Measurements from ENCODE around the gene NOSIP. TPM values are rescaled to one million over a fixed set of nuclear protein-coding genes. Genes with fewer than 3 reads are reported as not detected.

The NOSIP gene
- polyA plus RNA-seq, 1 experiment, result 43.9 TPM

- no peak for DNase-seq (ENCODE audit: low read depth, low spot score)
- CTCF ChIA-PET, result no interaction called here
- POLR2A ChIA-PET, result no interaction called here
- Histone ChIP-seq H3K27me3 (ENCODE audit: control insufficient read depth, insufficient read depth, low read length) (no peaks in the 10 kb centered on the region), H3K4me3 (ENCODE audit: low read depth, low read length) (no peak overlapping the region), H3K27ac (ENCODE audit: low read depth, low read length) (no peak overlapping the region), H3K9me3 (ENCODE audit: control insufficient read depth, insufficient read depth, low read length) (peaks cover 4% of the 10 kb centered on the region; the same call in 1 of the 2 replicates)
- no peak for TF ChIP-seq CTCF (IDR thresholded peaks at IDR 0.05; ENCODE audit: low read depth, low read length)
These were observed 55.4 kb downstream of the NOSIP start for GRCh38 chr19:49524812-49525455.

GRCh38 chr19:49520705-49521319, 59.5 kb downstream of the NOSIP start:
- no peak for TF ChIP-seq CTCF (IDR thresholded peaks at IDR 0.05; ENCODE audit: low read depth, low read length)
- no peak overlapping the region for H3K27ac ChIP-seq (ENCODE audit: low read depth, low read length)
- POLR2A ChIA-PET, result interaction anchor here (0.9 kb wide), 1 partner anchor 26 kb away, joined by 3 read pairs; no protein-coding TSS in a partner anchor
- peaks cover 4% of the 10 kb centered on the region; the same call in 1 of the 2 replicates for H3K9me3 ChIP-seq (ENCODE audit: control insufficient read depth, insufficient read depth, low read length)
- H3K4me3 ChIP-seq (ENCODE audit: low read depth, low read length), result no peak overlapping the region
- DNase-seq (ENCODE audit: low read depth, low spot score), result no peak
- CTCF ChIA-PET, result interaction anchor here (1.4 to 1.8 kb wide), 2 partner anchors 26 to 50 kb away, joined by 3 to 5 read pairs; no protein-coding TSS in a partner anchor
- no peaks in the 10 kb centered on the region for H3K27me3 ChIP-seq (ENCODE audit: control insufficient read depth, insufficient read depth, low read length)

- Histone ChIP-seq H3K27me3 (ENCODE audit: control insufficient read depth, insufficient read depth, low read length) (no peaks in the 10 kb centered on the region), H3K27ac (ENCODE audit: low read depth, low read length) (no peak overlapping the region), H3K4me3 (ENCODE audit: low read depth, low read length) (no peak overlapping the region), H3K9me3 (ENCODE audit: control insufficient read depth, insufficient read depth, low read length) (no peaks in the 10 kb centered on the region)
- ChIA-PET CTCF (interaction anchor here (1.0 kb wide), 1 partner anchor 29 kb away, joined by 3 read pairs; no protein-coding TSS in a partner anchor), POLR2A (interaction anchor here (1.7 kb wide), 1 partner anchor 10 kb away, joined by 4 read pairs; the partner anchor contains the start of gene RCN3)
- DNase-seq (ENCODE audit: low read depth, low spot score), result no peak
- TF ChIP-seq CTCF (IDR thresholded peaks at IDR 0.05; ENCODE audit: low read depth, low read length), result no peak
These were observed 62.3 kb downstream of the NOSIP start for GRCh38 chr19:49518033-49518432.

GRCh38 chr19:49515767-49516166, 64.6 kb downstream of the NOSIP start:
- Histone ChIP-seq H3K27ac (ENCODE audit: low read depth, low read length) (no peak overlapping the region), H3K27me3 (ENCODE audit: control insufficient read depth, insufficient read depth, low read length) (no peaks in the 10 kb centered on the region), H3K4me3 (ENCODE audit: low read depth, low read length) (no peak overlapping the region), H3K9me3 (ENCODE audit: control insufficient read depth, insufficient read depth, low read length) (no peaks in the 10 kb centered on the region)
- ChIA-PET CTCF (interaction anchor here (0.6 to 1.7 kb wide), 3 partner anchors 31 to 1209 kb away, joined by 4 to 8 read pairs (median 4); no protein-coding TSS in a partner anchor), POLR2A (no interaction called here)
- DNase-seq (ENCODE audit: low read depth, low spot score), result no peak
- no peak for TF ChIP-seq CTCF (IDR thresholded peaks at IDR 0.05; ENCODE audit: low read depth, low read length)

- no peak overlapping the region for H3K27ac ChIP-seq (ENCODE audit: low read depth, low read length)
- ChIA-PET CTCF (interaction anchor here (2.2 kb wide), 1 partner anchor 33 kb away, joined by 5 read pairs; no protein-coding TSS in a partner anchor), POLR2A (interaction anchor here (0.7 kb wide), 1 partner anchor 13 kb away, joined by 8 read pairs; the partner anchor contains the start of gene RCN3)
- H3K27me3 ChIP-seq (ENCODE audit: control insufficient read depth, insufficient read depth, low read length), result no peaks in the 10 kb centered on the region
- DNase-seq (ENCODE audit: low read depth, low spot score), result no peak
- TF ChIP-seq CTCF (IDR thresholded peaks at IDR 0.05; ENCODE audit: low read depth, low read length), result no peak
- no peak overlapping the region for H3K4me3 ChIP-seq (ENCODE audit: low read depth, low read length)
- no peaks in the 10 kb centered on the region for H3K9me3 ChIP-seq (ENCODE audit: control insufficient read depth, insufficient read depth, low read length)
These were observed 66.2 kb downstream of the NOSIP start for GRCh38 chr19:49514151-49514550.
